ENCODE data around the gene DUOXA2.

DUOXA2 gene

DNA sequence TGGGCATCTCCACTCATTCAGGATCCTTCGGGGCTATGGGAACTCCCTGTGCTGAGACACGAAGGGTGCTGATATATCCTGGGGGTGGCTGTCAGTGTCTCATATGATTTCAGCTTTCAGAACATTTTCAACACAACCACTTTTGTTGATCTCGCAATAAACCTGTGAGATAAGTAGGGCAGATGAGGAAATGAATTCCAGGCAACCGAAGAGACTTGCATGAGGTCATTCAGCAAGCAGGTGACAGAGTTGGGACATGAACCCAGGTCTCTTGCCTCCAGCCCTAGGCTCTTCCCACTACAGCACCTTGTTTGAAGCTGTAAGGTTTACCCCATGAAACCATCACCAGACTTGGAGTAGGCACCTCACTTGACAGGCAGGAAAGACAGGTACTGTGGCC lies 32.3 kb downstream of the DUOXA2 start:
- TF ChIP-seq TAF1 (IDR thresholded peaks at IDR 0.05; ENCODE audit: borderline replicate concordance, insufficient read depth, low read length) (no peak), SIN3A (IDR thresholded peaks at IDR 0.05; ENCODE audit: borderline replicate concordance, insufficient read depth, low read length) (no peak), FOXP2 (optimal IDR thresholded peaks at IDR 0.05; ENCODE audit: borderline replicate concordance, extremely low read depth, extremely low read length, insufficient read depth) (no peak), POLR2AphosphoS5 (IDR thresholded peaks at IDR 0.05; ENCODE audit: low read depth, low read length) (no peak)
- TF ChIP-seq, protein P1, sequence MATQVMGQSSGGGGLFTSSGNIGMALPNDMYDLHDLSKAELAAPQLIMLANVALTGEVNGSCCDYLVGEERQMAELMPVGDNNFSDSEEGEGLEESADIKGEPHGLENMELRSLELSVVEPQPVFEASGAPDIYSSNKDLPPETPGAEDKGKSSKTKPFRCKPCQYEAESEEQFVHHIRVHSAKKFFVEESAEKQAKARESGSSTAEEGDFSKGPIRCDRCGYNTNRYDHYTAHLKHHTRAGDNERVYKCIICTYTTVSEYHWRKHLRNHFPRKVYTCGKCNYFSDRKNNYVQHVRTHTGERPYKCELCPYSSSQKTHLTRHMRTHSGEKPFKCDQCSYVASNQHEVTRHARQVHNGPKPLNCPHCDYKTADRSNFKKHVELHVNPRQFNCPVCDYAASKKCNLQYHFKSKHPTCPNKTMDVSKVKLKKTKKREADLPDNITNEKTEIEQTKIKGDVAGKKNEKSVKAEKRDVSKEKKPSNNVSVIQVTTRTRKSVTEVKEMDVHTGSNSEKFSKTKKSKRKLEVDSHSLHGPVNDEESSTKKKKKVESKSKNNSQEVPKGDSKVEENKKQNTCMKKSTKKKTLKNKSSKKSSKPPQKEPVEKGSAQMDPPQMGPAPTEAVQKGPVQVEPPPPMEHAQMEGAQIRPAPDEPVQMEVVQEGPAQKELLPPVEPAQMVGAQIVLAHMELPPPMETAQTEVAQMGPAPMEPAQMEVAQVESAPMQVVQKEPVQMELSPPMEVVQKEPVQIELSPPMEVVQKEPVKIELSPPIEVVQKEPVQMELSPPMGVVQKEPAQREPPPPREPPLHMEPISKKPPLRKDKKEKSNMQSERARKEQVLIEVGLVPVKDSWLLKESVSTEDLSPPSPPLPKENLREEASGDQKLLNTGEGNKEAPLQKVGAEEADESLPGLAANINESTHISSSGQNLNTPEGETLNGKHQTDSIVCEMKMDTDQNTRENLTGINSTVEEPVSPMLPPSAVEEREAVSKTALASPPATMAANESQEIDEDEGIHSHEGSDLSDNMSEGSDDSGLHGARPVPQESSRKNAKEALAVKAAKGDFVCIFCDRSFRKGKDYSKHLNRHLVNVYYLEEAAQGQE (IDR thresholded peaks at IDR 0.05; ENCODE audit: insufficient read depth in 1 of 2, low read depth in 2 of 2, low read length in 2 of 2) = no peak

- TF ChIP-seq SIN3A (IDR thresholded peaks at IDR 0.05; ENCODE audit: borderline replicate concordance, insufficient read depth, low read length) (no peak), POLR2AphosphoS5 (IDR thresholded peaks at IDR 0.05; ENCODE audit: low read depth, low read length) (no peak), FOXP2 (optimal IDR thresholded peaks at IDR 0.05; ENCODE audit: borderline replicate concordance, extremely low read depth, extremely low read length, insufficient read depth) (no peak), TAF1 (IDR thresholded peaks at IDR 0.05; ENCODE audit: borderline replicate concordance, insufficient read depth, low read length) (no peak)
- TF ChIP-seq, protein P1 (IDR thresholded peaks at IDR 0.05; ENCODE audit: insufficient read depth in 1 of 2, low read depth in 2 of 2, low read length in 2 of 2) = no peak
Observed at GRCh38 chr15:45147606-45148005, 33.5 kb downstream of the DUOXA2 start.

GRCh38 chr15:45148076-45149059 lies 34.2 kb downstream of the DUOXA2 start:
- TF ChIP-seq POLR2AphosphoS5 (IDR thresholded peaks at IDR 0.05; ENCODE audit: low read depth, low read length) (no peak), TAF1 (IDR thresholded peaks at IDR 0.05; ENCODE audit: borderline replicate concordance, insufficient read depth, low read length) (no peak), SIN3A (IDR thresholded peaks at IDR 0.05; ENCODE audit: borderline replicate concordance, insufficient read depth, low read length) (no peak)
- TF ChIP-seq, protein P1 (IDR thresholded peaks at IDR 0.05; ENCODE audit: insufficient read depth in 1 of 2, low read depth in 2 of 2, low read length in 2 of 2) = no peak

DNA sequence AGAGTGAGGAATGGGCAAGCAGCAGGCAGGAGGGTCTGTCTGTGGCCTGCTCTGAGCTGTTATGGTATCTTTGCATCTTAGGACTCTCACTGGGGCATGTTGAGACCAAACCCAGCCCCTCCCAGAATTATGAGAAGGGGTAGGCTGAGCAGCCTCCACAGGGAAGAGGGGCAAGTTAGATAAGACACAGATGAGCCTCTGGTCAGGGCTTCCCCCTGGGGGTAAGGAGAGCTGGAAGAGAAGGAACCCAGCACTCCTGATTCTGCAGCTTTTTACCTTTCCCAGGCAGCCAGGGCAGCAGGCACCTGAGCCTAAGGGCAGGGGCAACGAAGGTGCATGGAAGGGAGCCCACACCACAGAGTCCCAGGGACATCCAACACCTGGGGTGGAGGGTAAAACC lies 34.9 kb downstream of the DUOXA2 start:
- TF ChIP-seq, protein P1 (IDR thresholded peaks at IDR 0.05; ENCODE audit: insufficient read depth in 1 of 2, low read depth in 2 of 2, low read length in 2 of 2) = no peak
- TF ChIP-seq SIN3A (IDR thresholded peaks at IDR 0.05; ENCODE audit: borderline replicate concordance, insufficient read depth, low read length) = no peak
- no peak for TF ChIP-seq FOXP2 (optimal IDR thresholded peaks at IDR 0.05; ENCODE audit: borderline replicate concordance, extremely low read depth, extremely low read length, insufficient read depth)
- TF ChIP-seq TAF1 (IDR thresholded peaks at IDR 0.05; ENCODE audit: borderline replicate concordance, insufficient read depth, low read length) = no peak
- no peak for TF ChIP-seq POLR2AphosphoS5 (IDR thresholded peaks at IDR 0.05; ENCODE audit: low read depth, low read length)

All from PFSK-1 (cell line).